HG03196 (cell line): ENCODE measurements around the gene KRTAP20-3.

Source experiments
- ATAC-seq: cut with Tn5 transposase; IDR thresholded peaks from one replicate; pipeline ENCODE4 v1.9.1; 2021; ENCODE audit not compliant: unreplicated experiment

The KRTAP20-3 gene

DNA sequence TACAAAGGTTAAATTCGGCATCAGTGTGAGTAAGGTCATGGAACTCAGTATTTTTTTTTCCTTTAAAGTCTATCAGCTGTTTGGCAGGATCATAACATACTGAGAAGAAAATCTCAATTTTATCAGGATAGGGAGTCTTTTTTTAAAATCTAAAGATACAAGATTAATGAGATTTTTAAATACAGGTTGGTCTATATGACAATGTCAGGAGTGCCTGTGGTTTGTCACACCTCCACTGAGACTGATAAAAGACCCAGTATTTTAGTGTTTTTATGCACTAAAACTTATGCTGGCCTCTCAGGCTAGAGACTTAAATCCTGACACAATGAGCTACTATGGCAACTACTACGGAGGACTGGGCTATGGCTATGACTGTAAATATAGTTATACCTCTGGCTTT is at the start of gene KRTAP20-3:
TSS of gene KRTAP20-3 (plus strand) at position 301 of the 400 bp plus-strand sequence.
- ATAC-seq = no peak

DNA sequence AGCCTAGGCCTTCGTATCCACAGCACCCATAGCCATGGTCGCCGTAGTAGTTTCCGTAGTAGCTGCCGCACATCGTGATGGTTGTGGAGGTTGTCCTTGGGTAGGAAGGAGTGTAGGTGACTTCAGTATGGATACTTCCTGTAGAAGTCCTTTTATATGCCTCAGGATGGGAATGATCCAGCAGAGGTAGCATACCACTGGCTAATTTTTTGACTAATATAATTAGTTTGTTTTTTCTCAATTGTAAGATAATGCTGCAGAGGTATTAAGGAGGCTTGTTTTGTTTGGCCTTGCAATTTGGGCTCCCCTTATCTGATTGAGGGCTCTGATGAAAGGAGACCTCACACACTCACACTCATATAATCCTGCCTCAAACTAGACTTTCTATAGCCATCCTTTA is 43.9 kb upstream of the KRTAP20-3 start, which contains the start of gene KRTAP6-2:
TSS of gene KRTAP6-2 (minus strand) at position 101 of the 400 bp plus-strand sequence. CDS start at position 73, 28 bp downstream.
- no peak for ATAC-seq

DNA sequence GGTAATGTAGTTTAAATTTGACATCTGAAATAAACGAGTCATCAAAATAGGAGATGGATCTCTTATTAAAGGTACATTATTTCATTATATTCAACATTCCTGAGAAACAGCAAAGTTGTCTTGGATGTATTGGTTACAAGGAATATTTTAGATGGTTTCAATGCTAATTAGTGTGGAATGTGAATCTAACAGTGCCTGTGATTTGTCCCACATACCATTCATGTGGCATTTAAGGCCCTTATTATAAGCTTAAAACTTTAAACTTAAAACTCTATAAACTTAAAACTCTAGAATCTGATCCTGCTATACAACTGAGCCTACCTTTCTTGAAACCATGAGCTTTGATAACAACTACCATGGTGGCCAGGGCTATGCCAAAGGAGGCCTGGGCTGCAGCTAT is 41.9 kb upstream of the KRTAP20-3 start, which contains the start of gene KRTAP22-1:
TSS of gene KRTAP22-1 (plus strand) at position 301 of the 400 bp plus-strand sequence.
- ATAC-seq = no peak

DNA sequence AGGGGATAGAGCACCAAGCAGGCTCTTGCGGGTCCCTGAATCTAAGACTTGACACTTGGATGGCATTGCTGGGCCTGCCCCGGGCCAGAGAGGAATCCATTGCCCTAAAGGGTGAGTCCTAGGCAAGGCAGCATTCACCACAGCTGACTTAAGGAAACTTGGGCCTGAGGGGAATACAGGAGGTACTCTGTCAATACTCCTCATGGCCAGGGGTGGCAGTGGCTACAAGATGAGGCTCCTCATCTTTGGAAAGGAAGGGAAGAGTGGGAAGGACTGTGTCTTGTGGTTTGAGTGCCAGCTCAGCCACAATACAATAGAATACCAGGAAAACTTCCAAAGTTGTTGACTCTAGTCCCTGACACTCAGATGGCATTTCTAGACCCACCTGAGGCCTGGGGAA is 36.7 kb upstream of the KRTAP20-3 start:
- ATAC-seq = no peak

DNA sequence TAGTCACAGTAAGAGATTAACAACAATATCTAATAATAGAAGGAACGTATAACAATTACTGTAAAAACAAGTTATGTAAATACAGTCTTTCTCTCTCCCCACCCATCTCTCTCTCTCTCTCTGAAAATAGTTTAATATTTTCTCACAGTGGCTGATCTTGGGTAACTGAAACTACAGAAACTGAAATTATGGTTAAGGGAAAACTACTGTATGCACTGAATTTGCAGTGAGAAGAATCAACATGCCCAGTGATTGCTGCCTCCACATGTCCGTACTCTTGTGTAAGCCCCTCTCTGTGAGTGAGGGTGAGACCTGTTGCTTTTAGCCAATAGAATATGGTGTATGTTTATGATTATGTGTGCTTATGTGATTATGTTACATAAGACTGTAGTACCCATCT is 30.5 kb upstream of the KRTAP20-3 start:
- no peak for ATAC-seq

DNA sequence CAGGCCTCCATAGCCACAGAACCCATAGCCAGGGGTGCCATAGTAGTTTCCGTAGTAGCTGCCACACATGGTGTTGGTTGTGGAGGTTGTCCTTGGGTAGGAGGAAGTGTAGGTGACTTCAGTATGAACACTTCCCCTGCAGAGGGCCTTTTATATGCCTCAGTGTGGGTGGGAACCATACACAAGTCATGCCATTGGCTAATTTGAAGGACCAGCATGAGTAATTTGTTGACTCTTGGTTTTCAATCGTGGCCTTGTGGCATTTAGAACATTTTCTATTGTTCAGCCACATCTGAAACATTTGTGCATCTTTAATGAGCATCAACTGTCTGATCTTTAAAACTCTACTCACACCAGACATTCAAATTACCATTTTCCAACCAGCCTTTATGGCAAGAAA is 28.8 kb upstream of the KRTAP20-3 start, which contains the start of gene KRTAP6-1:
TSS of gene KRTAP6-1 (minus strand) at position 95 of the 400 bp plus-strand sequence. CDS start at position 69, 26 bp downstream.
- no peak for ATAC-seq

DNA sequence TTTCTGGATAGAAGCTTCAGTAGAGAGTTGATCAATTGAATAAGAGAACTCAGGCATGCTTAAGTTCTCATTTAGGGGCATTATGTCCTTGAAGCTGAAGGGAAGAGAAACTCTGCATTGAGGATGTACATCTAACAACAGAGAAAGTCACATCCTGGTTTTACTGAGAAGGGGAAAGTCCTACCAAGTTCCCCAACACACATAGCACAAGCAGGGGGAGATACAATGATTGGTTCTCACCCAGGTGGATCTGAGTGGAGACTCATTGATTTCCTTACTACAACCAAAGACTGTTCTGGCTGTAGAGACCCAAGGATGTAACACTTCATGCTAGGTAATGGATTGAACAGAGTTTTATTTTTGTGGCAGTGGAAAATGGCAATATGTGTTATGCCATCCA is 27.5 kb upstream of the KRTAP20-3 start:
- ATAC-seq = no peak

DNA sequence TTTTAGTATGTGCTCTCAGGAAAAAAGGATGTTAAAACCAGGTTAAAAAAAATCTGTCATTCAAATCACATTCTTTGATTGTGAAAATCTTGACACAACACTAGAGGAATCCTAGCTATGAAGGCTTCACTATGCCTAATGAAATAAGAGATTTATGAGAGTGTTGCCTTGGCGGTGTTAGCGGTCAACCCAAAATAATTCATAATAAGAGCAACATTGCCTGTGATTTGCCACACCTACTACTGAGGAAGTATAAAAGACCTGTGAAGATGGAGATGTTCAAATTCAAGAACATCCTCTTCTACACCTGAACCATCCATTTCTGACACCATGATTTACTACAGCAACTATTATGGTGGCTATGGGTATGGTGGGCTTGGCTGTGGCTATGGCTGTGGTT is 26.5 kb upstream of the KRTAP20-3 start, which contains the start of gene KRTAP20-1:
TSS of gene KRTAP20-1 (plus strand) at position 301 of the 400 bp plus-strand sequence. CDS start at position 331, 30 bp downstream.
- ATAC-seq = no peak

DNA sequence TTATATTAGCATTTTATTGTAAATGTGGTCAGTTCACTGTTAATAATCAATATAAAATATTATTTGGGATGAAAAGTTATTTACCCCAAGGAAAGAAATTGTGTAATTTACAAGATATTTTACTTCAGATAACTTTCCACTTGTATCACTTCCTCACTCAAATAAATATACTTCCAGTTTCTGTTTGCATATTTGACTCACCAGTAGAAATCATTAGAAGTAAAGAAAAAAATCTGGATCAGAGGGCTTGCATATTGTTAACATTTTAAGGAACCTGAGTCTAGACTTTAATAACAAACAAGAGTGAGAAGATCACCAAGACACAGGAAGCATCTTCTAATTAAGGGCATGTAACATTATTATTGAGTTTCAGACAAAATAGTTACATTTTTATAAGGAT is 22.6 kb upstream of the KRTAP20-3 start:
- ATAC-seq = no peak

DNA sequence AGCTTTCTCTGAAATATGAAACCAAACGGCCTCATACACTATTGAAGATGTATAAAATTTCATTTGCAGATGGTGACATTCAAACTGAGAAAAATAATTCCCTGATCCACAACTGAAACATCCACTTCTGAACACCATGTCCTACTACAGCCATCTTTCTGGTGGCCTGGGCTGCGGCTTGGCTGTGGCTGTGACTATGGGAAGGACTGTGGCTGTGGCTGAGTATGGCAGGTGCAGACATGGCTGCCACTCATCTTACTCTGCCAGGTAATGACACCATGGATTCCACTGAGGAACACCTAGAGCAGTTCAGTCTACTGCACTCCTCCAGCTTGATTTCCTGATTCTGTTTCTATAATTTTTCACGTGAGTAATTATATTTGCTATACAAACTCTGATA is 22.1 kb upstream of the KRTAP20-3 start, which contains the start of gene KRTAP20-4:
TSS of gene KRTAP20-4 (plus strand) at position 106 of the 400 bp plus-strand sequence.
- ATAC-seq = no peak

DNA sequence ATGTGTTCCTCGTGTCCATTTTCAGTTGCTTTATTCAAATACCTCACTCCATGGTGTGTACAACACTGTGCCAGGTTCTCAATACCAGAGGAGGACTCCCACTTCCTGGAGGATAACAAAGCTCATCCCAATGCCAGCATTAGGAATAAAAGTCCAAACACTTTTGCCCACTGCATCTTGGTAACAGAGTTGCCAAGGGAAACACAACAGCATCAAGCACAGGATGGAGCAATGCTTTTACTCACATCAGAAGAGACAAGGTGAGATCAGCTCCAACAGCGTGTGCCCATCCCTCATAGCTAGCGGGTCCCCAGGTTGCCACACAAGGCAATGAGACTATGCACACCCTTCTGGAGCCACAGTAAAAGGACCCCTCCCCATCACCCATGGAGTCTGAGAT is 19.3 kb upstream of the KRTAP20-3 start:
- ATAC-seq = no peak

DNA sequence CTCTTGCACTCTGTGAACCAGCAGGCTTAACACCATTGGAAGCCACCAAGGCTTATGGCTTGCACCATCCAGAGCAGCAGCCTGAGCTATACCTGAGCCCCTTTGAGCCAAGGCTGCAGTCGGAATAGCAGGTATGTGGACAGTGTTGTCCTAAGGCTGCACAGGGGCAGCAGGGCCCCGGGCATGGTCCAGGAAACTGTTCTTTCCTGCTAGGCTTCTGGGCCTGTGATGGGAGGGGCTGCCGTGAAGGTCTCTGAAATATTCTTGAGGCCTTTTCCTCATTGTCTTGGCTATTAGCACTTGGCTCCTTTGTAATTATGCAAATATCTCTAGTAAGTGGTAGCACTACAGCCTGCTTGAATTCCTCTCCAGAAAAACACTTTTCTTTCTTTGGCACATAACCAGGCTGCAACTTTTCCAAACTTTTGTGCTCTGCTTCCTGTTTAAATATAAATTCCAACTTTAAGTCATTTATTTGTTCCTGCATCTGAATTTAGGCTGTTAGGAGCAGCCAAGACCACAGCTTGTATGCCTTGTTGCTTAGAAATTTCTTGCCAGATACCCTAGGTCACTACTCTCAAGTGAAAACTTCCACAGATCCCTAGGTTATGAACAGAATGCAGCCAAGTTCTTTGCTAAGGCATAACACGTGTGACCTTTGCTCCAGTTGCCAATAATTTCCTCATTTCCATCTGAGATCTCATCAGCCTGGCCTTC is 17.1 kb upstream of the KRTAP20-3 start:
- no peak for ATAC-seq

DNA sequence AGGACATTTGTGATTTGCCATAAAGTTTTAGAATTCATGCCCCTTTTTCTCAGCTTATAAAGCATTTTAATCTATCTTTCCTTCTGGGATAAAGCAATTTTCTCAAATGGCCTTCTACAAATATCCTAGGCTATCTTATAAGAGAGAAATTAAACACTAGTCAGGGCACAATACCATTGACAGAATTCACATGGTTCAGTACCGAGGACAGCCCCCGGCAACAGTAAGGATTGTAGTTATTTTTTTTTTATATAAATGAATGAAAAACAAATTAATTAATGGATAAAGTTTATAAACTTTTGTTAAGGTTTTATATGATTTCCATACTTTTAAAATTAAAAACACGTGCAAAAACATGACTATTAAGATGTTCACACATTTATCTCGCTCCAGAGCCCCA is 14.6 kb upstream of the KRTAP20-3 start:
- ATAC-seq = no peak

DNA sequence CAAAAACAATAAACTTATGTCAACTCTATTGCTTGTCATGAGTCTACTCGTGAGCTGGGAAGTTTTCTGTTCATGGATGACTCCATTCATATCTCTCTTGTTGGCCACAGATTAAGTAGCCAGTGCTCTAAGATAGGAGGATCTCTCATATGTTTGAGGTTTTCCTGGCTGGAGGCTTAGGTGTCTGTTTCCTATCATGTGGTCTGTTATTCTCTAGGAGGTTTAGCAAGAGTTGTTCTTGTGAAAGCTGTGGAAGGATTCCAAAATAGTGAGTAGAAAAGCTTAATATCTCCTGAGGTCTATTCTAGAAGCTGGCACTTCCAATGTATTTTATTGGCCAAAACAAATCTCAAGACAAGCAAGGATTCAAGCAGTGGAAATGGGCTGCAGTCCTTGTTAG is 13.5 kb upstream of the KRTAP20-3 start:
- ATAC-seq = no peak

DNA sequence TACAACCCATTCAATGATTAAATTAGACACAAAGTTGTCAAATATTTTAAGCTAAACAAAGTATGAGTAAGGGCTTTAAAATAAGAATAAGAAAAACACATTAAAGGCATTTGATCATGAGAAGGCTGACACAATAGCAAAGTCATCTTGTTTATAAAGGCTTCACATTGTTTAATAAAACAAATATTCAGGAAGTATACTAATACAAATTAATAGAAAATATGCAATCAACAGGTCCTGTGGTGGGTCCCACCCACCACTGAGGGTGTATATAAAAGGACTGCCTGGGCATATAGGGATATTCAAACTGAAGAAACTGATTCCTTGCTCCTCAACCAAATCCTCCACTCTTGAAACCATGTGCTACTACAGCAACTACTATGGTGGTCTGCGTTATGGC is 7.8 kb upstream of the KRTAP20-3 start, which contains the start of gene KRTAP20-2:
TSS of gene KRTAP20-2 (plus strand) at position 301 of the 400 bp plus-strand sequence. CDS start at position 359, 58 bp downstream.
- no peak for ATAC-seq

DNA sequence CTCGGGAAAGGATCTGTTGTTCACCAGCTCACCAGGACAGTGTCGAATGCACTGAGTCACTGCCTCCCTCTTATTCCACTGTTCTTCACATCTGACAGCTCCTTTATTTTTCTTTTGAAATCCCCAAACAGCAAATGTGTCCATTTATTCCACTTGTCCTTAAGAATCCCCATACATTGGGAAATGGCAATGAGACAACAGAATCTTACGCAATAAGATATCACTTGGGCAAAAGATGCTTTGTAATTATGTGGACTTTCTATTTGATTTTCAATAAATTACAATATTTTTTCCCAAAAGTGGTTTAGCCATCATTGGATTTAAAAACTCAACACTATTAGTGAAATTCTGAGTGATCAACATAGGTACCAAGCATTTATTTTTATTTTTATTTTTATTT is 4.0 kb upstream of the KRTAP20-3 start:
- ATAC-seq = no peak

DNA sequence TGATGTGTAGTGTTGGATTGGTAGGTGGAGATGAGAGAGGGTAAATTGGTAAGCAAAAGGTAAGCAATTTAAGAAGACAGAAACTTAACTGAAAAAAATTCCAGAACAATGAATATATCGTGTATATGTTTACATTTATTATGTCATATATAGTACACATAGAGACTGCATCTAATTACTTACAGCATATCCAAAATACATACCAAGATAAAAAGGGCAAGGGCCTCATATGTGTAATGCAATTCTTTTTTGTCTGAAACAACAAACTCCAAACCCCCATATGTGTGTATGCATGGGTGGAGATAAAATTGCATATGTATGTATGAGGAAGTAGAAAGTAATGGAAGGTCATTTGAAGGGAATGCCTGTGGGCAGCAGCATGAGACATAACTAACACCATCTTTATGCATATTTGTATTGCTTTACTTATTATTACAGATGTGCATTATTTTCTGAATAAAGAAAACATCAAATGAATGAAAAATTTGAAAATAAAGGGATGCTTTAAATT is 4.3 kb downstream of the KRTAP20-3 start:
- no peak for ATAC-seq

DNA sequence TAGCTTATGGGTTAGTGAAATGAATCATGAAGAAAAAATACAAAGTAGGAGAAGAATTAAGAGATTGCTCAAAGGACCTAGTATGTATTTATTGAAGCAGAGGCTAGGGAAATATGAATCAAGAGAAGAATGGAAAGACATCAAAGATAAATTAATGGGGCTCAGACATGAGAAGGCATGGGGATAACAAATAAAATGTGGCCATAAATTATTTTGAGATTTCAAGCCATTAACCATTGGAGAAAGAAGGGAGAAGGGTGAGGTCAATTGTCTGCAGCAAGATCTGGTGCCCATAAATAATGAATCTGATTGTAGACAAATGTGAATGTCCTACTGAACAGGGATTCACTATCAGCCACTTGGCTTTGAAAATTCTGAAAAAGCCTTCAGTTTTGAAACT is 10.2 kb downstream of the KRTAP20-3 start:
- no peak for ATAC-seq

DNA sequence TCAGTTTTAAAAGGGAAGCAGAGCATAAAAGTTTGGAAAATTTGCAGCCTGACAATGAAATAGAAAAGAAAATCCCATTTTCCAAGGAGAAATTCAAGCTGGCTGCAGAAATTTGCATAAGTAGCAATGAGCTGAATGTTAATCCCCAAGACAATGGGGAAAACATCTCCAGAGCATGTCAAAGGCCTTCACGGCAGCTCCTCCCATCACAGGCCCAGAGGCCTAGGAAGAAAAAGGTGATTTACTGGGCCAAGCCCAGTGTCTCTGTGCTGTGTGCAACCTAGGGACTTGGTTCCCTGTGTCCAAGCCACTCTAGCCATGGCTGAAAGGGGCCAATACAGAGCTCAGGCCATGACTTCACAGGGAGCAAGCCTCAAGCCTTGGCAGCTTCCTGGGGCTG is 26.1 kb downstream of the KRTAP20-3 start:
- ATAC-seq = no peak

DNA sequence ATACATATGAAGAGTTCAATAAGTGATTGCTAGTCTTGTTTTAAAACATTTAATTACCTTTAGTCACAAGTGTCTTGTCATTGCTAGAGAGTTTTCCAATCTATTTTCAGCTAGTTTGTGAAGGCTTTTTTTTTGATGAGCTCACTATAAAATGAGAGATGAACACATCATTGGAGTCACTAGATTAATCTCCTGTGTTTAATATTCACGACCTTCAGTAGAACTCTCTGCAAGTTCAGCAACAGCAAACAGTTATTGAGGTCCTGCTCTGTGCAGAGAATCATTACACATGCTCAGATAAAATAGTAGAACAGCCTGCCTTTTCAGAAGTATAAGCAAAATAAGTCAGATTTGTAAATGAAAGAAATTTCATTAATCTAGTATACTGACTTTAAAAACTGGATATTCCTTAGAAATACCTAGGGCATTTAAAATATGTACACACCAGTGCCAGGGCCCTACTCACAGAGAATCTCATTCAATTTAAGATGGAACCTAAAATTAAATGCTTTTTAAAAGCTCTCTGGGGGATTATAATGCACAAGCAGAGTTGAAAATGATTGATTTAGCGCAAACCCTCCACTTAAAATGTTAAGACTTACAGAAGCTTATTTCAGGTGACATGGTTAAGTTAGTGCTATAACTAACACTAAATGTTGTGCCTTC is 30.5 kb downstream of the KRTAP20-3 start:
- ATAC-seq = no peak

DNA sequence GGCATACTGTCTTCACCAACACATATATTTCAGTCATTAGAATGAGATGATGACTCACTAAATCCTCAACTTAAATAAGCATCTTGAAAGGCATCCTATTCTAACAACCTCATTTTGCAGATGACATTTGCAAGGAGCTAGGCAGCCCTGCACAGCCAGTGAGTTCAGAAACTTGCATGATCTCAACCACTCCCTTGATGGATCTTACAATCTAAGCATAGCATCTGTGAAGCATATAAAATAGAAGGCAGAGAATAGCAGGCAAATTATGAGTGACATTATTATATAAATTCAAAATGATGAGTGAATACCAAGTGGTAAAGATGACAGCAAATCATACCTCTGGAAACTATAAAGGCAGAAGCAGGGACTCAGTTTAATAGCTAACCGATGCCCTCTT is 31.6 kb downstream of the KRTAP20-3 start:
- no peak for ATAC-seq

DNA sequence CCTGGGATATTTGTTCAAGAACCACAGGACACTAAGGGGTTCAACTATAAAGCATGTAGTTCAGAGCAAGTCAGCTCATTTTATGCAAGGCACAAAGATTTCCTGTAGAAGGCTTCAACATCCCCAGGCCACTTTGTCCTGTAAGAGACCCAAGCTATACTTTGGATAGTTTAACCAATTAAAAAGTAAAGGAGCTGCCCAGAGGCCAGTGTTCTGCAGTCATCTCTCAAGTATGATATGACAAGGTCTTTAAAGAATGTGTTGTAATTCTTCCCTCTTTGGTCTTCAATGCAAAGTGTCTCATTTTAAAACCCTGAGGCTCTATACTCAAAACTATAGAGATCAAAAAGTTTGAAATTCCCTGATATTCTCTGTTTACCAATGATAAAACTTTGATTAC is 34.1 kb downstream of the KRTAP20-3 start:
- ATAC-seq = no peak
